ENCODE results near the gene UCHL5.

The UCHL5 gene

GRCh38 chr1:192967901-192968300 lies 91.3 kb downstream of the UCHL5 start:
- no peak for DNase-seq (ENCODE audit: low read depth in 2 of 2, low spot score in 1 of 2)

GRCh38 chr1:192967211-192967877 lies 91.8 kb downstream of the UCHL5 start:
- no peak for DNase-seq (ENCODE audit: low read depth in 2 of 2, low spot score in 1 of 2)

GRCh38 chr1:192966073-192966472 lies 93.1 kb downstream of the UCHL5 start:
- DNase-seq (ENCODE audit: low read depth in 2 of 2, low spot score in 1 of 2), result no peak

GRCh38 chr1:192962901-192963300 lies 96.3 kb downstream of the UCHL5 start:
- no peak for DNase-seq (ENCODE audit: low read depth in 2 of 2, low spot score in 1 of 2)

All from stimulated activated CD8-positive, alpha-beta memory T cell treated with anti-CD3 and anti-CD28 coated beads, Interleukin-4, amount 100 ng/mL, for 1 hour (primary cell).